ENCODE data around the gene BSG.
A peak's percentile ranks its signal among the peaks of the same experiment; 100 is the strongest.

BSG gene

GRCh38 chr19:585551-586110 is 13.2 kb downstream of the BSG start:
- no peaks in the 10 kb centered on the region for H3F3A ChIP-seq (ENCODE audit: control insufficient read depth, insufficient read depth)
- TF ChIP-seq EZH2phosphoT487 (IDR thresholded peaks at IDR 0.05; ENCODE audit: borderline replicate concordance, low read length), result no peak
- TF ChIP-seq CTCF (IDR thresholded peaks at IDR 0.05; ENCODE audit: low read depth, low read length, poor library complexity, severe bottlenecking), result no peak
- peaks cover 14% of the 10 kb centered on the region for H3K27me3 ChIP-seq (ENCODE audit: control insufficient read depth, low read length)
- H3K9me3 ChIP-seq (ENCODE audit: control insufficient read depth, insufficient read depth, low read length), result no peaks in the 10 kb centered on the region
- no peak overlapping the region for H3K4me3 ChIP-seq (ENCODE audit: low read length)
- H3K4me2 ChIP-seq (ENCODE audit: low read length), result no peak overlapping the region
- no peaks in the 10 kb centered on the region for H3K79me2 ChIP-seq (ENCODE audit: control insufficient read depth, low read length)
- H3K9me2 ChIP-seq (replicated peaks; ENCODE audit: control insufficient read depth, low read length), result no peaks in the 10 kb centered on the region
- no peak overlapping the region for H3K27ac ChIP-seq (ENCODE audit: low read depth, low read length)
- peaks cover 6% of the 10 kb centered on the region; the same call in 1 of the 2 replicates for H4K20me1 ChIP-seq (ENCODE audit: control insufficient read depth, insufficient read depth, low read depth, low read length)
- peaks cover 11% of the 10 kb centered on the region for H3K4me1 ChIP-seq (ENCODE audit: control insufficient read depth, low read length)
- H3K36me3 ChIP-seq (ENCODE audit: control insufficient read depth, low read length), result peaks cover 20% of the 10 kb centered on the region

GRCh38 chr19:588093-588740 is 15.8 kb downstream of the BSG start:
- Histone ChIP-seq H3F3A (ENCODE audit: control insufficient read depth, insufficient read depth) (no peaks in the 10 kb centered on the region), H3K27me3 (ENCODE audit: control insufficient read depth, low read length) (peaks cover 18% of the 10 kb centered on the region), H3K36me3 (ENCODE audit: control insufficient read depth, low read length) (peaks cover 5% of the 10 kb centered on the region; the same call in 1 of the 2 replicates), H3K4me1 (ENCODE audit: control insufficient read depth, low read length) (peaks cover 11% of the 10 kb centered on the region), H3K4me2 (ENCODE audit: low read length) (peak overlapping the region; percentile 1; the same call in 1 of the 2 replicates), H3K9me3 (ENCODE audit: control insufficient read depth, insufficient read depth, low read length) (no peaks in the 10 kb centered on the region), H4K20me1 (ENCODE audit: control insufficient read depth, insufficient read depth, low read depth, low read length) (peaks cover 9% of the 10 kb centered on the region; the same call in 1 of the 2 replicates), H3K27ac (ENCODE audit: low read depth, low read length) (no peak overlapping the region), H3K9me2 (replicated peaks; ENCODE audit: control insufficient read depth, low read length) (no peaks in the 10 kb centered on the region), H3K4me3 (ENCODE audit: low read length) (no peak overlapping the region), H3K79me2 (ENCODE audit: control insufficient read depth, low read length) (no peaks in the 10 kb centered on the region)
- TF ChIP-seq EZH2phosphoT487 (IDR thresholded peaks at IDR 0.05; ENCODE audit: borderline replicate concordance, low read length) (no peak), CTCF (IDR thresholded peaks at IDR 0.05; ENCODE audit: low read depth, low read length, poor library complexity, severe bottlenecking) (peak; percentile 49)

- H3K36me3 ChIP-seq (ENCODE audit: control insufficient read depth, low read length), result no peaks in the 10 kb centered on the region
- H3K27ac ChIP-seq (ENCODE audit: low read depth, low read length), result no peak overlapping the region
Measured at GRCh38 chr19:588741-589692, 16.6 kb downstream of the BSG start.

More at GRCh38 chr19:588741-589692, 16.6 kb downstream of the BSG start:
- H3K9me3 ChIP-seq (ENCODE audit: control insufficient read depth, insufficient read depth, low read length), result no peaks in the 10 kb centered on the region
- peak overlapping the region; percentile 1; the same call in 1 of the 2 replicates for H3K4me2 ChIP-seq (ENCODE audit: low read length)
- H3F3A ChIP-seq (ENCODE audit: control insufficient read depth, insufficient read depth), result no peaks in the 10 kb centered on the region
- H4K20me1 ChIP-seq (ENCODE audit: control insufficient read depth, insufficient read depth, low read depth, low read length), result peaks cover 9% of the 10 kb centered on the region; the same call in 1 of the 2 replicates
- H3K4me3 ChIP-seq (ENCODE audit: low read length), result no peak overlapping the region
- H3K9me2 ChIP-seq (replicated peaks; ENCODE audit: control insufficient read depth, low read length), result no peaks in the 10 kb centered on the region
- no peaks in the 10 kb centered on the region for H3K79me2 ChIP-seq (ENCODE audit: control insufficient read depth, low read length)
- peaks cover 11% of the 10 kb centered on the region for H3K4me1 ChIP-seq (ENCODE audit: control insufficient read depth, low read length)
- peaks cover 18% of the 10 kb centered on the region for H3K27me3 ChIP-seq (ENCODE audit: control insufficient read depth, low read length)
- TF ChIP-seq CTCF (IDR thresholded peaks at IDR 0.05; ENCODE audit: low read depth, low read length, poor library complexity, severe bottlenecking) (no peak), EZH2phosphoT487 (IDR thresholded peaks at IDR 0.05; ENCODE audit: borderline replicate concordance, low read length) (no peak)
